Measurements from ENCODE around the gene NOX4.
"Not testable (repeated sequence)": the region's sequence is repeated elsewhere in the genome, so short reads cannot be mapped to it uniquely, and the experiment has no call there.

NOX4 gene

DNA sequence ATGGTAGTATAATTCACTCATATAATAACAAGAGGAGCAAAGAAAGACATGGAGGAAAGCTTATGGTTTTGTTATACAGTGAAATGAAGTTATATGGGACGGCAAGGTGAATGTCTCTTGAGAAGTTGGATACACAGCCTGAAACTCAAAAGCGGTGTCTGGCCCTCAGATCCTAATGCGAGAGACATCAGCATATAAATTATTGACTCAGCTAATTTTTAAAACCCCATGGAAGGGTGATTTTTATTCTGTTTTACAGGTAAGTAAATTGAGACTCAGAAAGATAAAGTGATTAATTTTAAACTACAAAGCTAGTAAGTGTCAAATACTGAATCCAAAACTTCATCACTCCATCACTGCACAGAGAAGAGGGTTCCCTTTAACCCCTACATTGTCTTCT, 203.2 kb downstream of the NOX4 start:
- not testable (repeated sequence) for DNase-seq

DNA sequence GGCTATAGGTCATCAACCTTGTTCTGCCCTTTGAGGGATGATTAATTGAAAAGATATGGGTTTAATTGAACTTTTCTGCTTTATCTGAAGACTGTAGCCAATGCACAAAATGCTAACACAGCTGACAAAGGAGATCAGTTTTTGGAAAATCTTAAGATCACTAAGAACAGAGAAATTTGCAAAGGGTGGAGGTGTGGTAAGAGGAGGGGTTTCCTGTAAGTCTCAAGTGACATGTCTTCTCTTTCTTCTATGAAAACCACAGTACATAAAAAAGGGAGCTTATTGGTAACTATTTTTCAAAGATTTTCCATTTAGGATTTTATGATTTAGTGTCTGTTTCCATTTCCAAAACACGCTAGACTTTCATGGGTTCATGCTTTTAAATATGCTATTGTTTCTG, 204.6 kb downstream of the NOX4 start:
- not testable (repeated sequence) for DNase-seq

GRCh38 chr11:89281032-89281677, 210.0 kb downstream of the NOX4 start:
- DNase-seq = not testable (repeated sequence)

GRCh38 chr11:89279176-89279575, 212.0 kb downstream of the NOX4 start:
- DNase-seq = no peak

- no peak for DNase-seq
Measured at GRCh38 chr11:89275966-89276365, 215.2 kb downstream of the NOX4 start.

All from suppressor macrophage treated with lipopolysaccharide for 4 hours (primary cell).